HG03575 (cell line): ENCODE measurements around the gene ICA1.
A peak's percentile ranks its signal among the peaks of the same experiment; 100 is the strongest.

Source experiments
- ATAC-seq: cut with Tn5 transposase; IDR thresholded peaks from one replicate; pipeline ENCODE4 v1.9.1; 2021; ENCODE audit not compliant: unreplicated experiment, insufficient number of reproducible peaks, low FRiP score; ENCODE audit errors: extremely low read depth

Gene ICA1

GRCh38 chr7:8146788-8147413 is 115.1 kb downstream of the ICA1 start:
- no peak for ATAC-seq

- no peak for ATAC-seq
Measured at GRCh38 chr7:8146106-8146787, 115.7 kb downstream of the ICA1 start.

GRCh38 chr7:8144856-8145255 is 117.1 kb downstream of the ICA1 start:
- no peak for ATAC-seq

- ATAC-seq: no peak
Measured at GRCh38 chr7:8143151-8143874, 118.7 kb downstream of the ICA1 start.

GRCh38 chr7:8142477-8142876 is 119.5 kb downstream of the ICA1 start:
- no peak for ATAC-seq

- ATAC-seq: no peak
Measured at GRCh38 chr7:8141070-8141469, 120.9 kb downstream of the ICA1 start.

- no peak for ATAC-seq
Measured at GRCh38 chr7:8136051-8136730, 125.8 kb downstream of the ICA1 start.

GRCh38 chr7:8135417-8135816 is 126.5 kb downstream of the ICA1 start:
- ATAC-seq: no peak

GRCh38 chr7:8134089-8134733 is 127.8 kb downstream of the ICA1 start:
- ATAC-seq: peak; percentile 70

GRCh38 chr7:8133188-8133848 is 128.6 kb downstream of the ICA1 start:
- ATAC-seq: no peak

GRCh38 chr7:8131694-8132605 is 130.0 kb downstream of the ICA1 start:
- ATAC-seq: no peak

- no peak for ATAC-seq
Measured at GRCh38 chr7:8130663-8131062, 131.3 kb downstream of the ICA1 start.

- ATAC-seq: no peak
Measured at GRCh38 chr7:8129318-8129659, 132.7 kb downstream of the ICA1 start.

- ATAC-seq: no peak
Measured at GRCh38 chr7:8128449-8129317, 133.3 kb downstream of the ICA1 start.

- ATAC-seq: no peak
Measured at GRCh38 chr7:8126601-8127167, 135.3 kb downstream of the ICA1 start.

GRCh38 chr7:8125680-8126444 is 136.1 kb downstream of the ICA1 start:
- peak; percentile 44 for ATAC-seq
